GM20000 (cell line): ENCODE data around the gene GSS.

Source experiments
- DNase-seq: peaks from one replicate; pipeline ENCODE4 v3.0.0; 2012; ENCODE audit warnings: low spot score
- CTCF ChIP-seq: IDR thresholded peaks from 2 replicates; pipeline ENCODE4 v1.5.1; 2012; ENCODE audit warnings: mild to moderate bottlenecking, control low read depth; ENCODE audit errors: extremely low read depth, missing control alignments

The GSS gene

GRCh38 chr20:34980543-34981233 is 25.1 kb upstream of the GSS start:
- no peak for DNase-seq
- TF ChIP-seq CTCF: no peak

- DNase-seq: no peak
- TF ChIP-seq CTCF: no peak
Measured at GRCh38 chr20:34979366-34980153, 24.0 kb upstream of the GSS start.

GRCh38 chr20:34978092-34978744 is 22.6 kb upstream of the GSS start:
- DNase-seq: no peak
- TF ChIP-seq CTCF: no peak

GRCh38 chr20:34977365-34978091 is 21.9 kb upstream of the GSS start:
- no peak for TF ChIP-seq CTCF
- no peak for DNase-seq

GRCh38 chr20:34976286-34976685 is 20.7 kb upstream of the GSS start:
- no peak for DNase-seq
- TF ChIP-seq CTCF: no peak

- TF ChIP-seq CTCF: no peak
- no peak for DNase-seq
Measured at GRCh38 chr20:34974246-34974645, 18.6 kb upstream of the GSS start.
